ENCODE results near the gene EFNB2. TPM values are rescaled to one million over a fixed set of nuclear protein-coding genes. Genes with fewer than 3 reads are reported as not detected.

EFNB2 gene
- total RNA-seq, 1 donor from 2014 or later, result 42.1 TPM

DNA sequence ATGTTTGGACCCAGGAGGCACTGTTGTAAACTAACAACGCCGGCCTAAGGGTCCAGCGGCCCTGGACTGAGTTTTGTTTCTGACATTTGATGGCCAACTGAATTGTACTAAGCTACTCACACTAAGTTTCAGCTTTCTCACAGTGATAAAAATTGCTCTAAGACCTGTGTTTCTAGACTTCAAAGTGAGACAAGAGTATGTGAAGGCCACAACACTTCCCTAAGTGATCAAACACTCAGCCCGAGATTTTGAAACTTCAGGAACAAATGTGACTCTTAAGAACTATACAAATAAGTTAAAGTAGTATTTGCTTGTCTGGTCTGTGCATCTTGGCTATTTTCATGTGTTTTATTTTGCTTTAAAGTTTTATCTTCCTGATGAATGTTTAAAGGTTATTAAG, 30.2 kb downstream of the EFNB2 start:
- H3K27me3 ChIP-seq (ENCODE audit: control insufficient read depth, insufficient read depth, low read length), result no peaks in the 10 kb centered on the region
- no peak for DNase-seq (ENCODE audit: low read depth)
- no peaks in the 10 kb centered on the region for H3K36me3 ChIP-seq (ENCODE audit: control insufficient read depth, insufficient read depth, low read length)
- no peak for TF ChIP-seq CTCF (IDR thresholded peaks at IDR 0.05; ENCODE audit: insufficient read depth, low read length, poor library complexity, severe bottlenecking)
- no peak overlapping the region for H3K4me3 ChIP-seq (ENCODE audit: low read depth, low read length)

DNA sequence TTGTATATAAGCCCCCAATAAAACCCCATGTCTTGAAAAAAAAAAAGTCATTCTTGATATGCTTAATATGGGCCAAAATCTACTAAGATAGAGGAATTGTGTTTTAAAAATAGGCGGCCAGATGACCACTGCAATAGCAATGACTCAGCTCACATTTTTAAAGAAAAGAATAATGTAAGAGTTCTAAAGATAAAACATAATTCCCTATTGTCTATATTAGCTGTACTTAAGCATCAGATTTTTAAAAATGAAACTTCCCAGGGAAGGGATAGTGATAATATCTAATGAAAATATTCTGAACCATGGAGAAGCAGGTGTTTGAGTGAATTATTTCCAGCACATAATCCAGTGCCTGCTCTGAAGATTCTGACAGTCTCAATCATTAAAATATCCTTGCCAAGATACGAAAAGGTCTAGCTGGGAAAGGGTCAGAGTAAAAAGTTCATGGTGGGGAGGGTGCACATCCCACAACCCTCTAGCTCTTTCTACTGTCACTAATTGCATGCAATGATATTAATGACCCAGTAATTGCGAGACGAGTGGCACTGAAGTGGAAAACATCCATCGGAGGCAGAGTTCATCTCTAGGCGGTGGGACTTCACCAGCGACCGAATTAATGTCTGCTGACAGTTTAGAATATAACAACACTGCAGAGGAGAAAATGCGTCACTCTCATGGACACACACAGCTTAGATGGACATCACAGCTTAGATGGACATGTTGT, 31.6 kb downstream of the EFNB2 start:
- H3K4me3 ChIP-seq (ENCODE audit: low read depth, low read length), result no peak overlapping the region
- no peaks in the 10 kb centered on the region for H3K27me3 ChIP-seq (ENCODE audit: control insufficient read depth, insufficient read depth, low read length)
- H3K36me3 ChIP-seq (ENCODE audit: control insufficient read depth, insufficient read depth, low read length), result no peaks in the 10 kb centered on the region
- no peak for DNase-seq (ENCODE audit: low read depth)
- TF ChIP-seq CTCF (IDR thresholded peaks at IDR 0.05; ENCODE audit: insufficient read depth, low read length, poor library complexity, severe bottlenecking), result no peak

DNA sequence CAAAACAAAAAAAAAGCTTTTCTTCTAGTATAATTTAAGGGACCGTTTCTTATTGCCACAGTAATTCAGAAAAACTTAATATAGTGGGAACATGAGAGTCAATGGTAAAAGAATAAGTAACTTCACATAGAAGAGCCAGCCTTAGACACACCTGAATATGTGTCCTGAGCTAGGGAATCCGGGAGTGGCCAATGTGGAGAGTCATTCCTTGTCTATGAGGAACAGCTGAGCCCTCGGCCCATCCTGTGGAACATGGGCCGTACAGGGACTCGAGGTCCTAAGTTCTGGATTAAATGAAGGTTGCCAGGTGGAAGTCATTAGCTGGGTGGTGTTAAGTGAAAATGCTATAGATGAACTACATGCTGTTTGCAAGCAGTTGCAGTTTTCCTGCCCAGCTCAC, 32.2 kb downstream of the EFNB2 start:
- Histone ChIP-seq H3K36me3 (ENCODE audit: control insufficient read depth, insufficient read depth, low read length) (no peaks in the 10 kb centered on the region), H3K27me3 (ENCODE audit: control insufficient read depth, insufficient read depth, low read length) (no peaks in the 10 kb centered on the region), H3K4me3 (ENCODE audit: low read depth, low read length) (no peak overlapping the region)
- no peak for TF ChIP-seq CTCF (IDR thresholded peaks at IDR 0.05; ENCODE audit: insufficient read depth, low read length, poor library complexity, severe bottlenecking)
- DNase-seq (ENCODE audit: low read depth), result no peak

- no peak for TF ChIP-seq CTCF (IDR thresholded peaks at IDR 0.05; ENCODE audit: insufficient read depth, low read length, poor library complexity, severe bottlenecking)
- no peak for DNase-seq (ENCODE audit: low read depth)
- no peaks in the 10 kb centered on the region for H3K36me3 ChIP-seq (ENCODE audit: control insufficient read depth, insufficient read depth, low read length)
Measured at GRCh38 chr13:106500445-106500844, 35.0 kb downstream of the EFNB2 start.

GRCh38 chr13:106499896-106500295, 35.6 kb downstream of the EFNB2 start:
- Histone ChIP-seq H3K4me3 (ENCODE audit: low read depth, low read length) (no peak overlapping the region), H3K27me3 (ENCODE audit: control insufficient read depth, insufficient read depth, low read length) (no peaks in the 10 kb centered on the region), H3K36me3 (ENCODE audit: control insufficient read depth, insufficient read depth, low read length) (no peaks in the 10 kb centered on the region)
- DNase-seq (ENCODE audit: low read depth), result no peak
- no peak for TF ChIP-seq CTCF (IDR thresholded peaks at IDR 0.05; ENCODE audit: insufficient read depth, low read length, poor library complexity, severe bottlenecking)

More at GRCh38 chr13:106500445-106500844, 35.0 kb downstream of the EFNB2 start:
- H3K4me3 ChIP-seq (ENCODE audit: low read depth, low read length), result no peak overlapping the region
- no peaks in the 10 kb centered on the region for H3K27me3 ChIP-seq (ENCODE audit: control insufficient read depth, insufficient read depth, low read length)

GRCh38 chr13:106499113-106499512, 36.3 kb downstream of the EFNB2 start:
- TF ChIP-seq CTCF (IDR thresholded peaks at IDR 0.05; ENCODE audit: insufficient read depth, low read length, poor library complexity, severe bottlenecking), result no peak
- Histone ChIP-seq H3K27me3 (ENCODE audit: control insufficient read depth, insufficient read depth, low read length) (no peaks in the 10 kb centered on the region), H3K36me3 (ENCODE audit: control insufficient read depth, insufficient read depth, low read length) (no peaks in the 10 kb centered on the region), H3K4me3 (ENCODE audit: low read depth, low read length) (no peak overlapping the region)
- DNase-seq (ENCODE audit: low read depth), result no peak
